HCT116 (cell line): ENCODE data around the gene FEM1B.

Experiments
- POLR2A ChIP-seq: IDR thresholded peaks from 2 replicates; pipeline ENCODE4 v1.7.0; 2011; ENCODE audit warnings: borderline replicate concordance; ENCODE audit not compliant: insufficient read depth, insufficient read length; ENCODE audit errors: extremely low read depth
- SRF ChIP-seq: IDR thresholded peaks from 2 replicates; pipeline ENCODE4 v1.6.1; 2012; ENCODE audit warnings: low read depth

GRCh38 chr15:68228971-68229385 is 48.6 kb upstream of the FEM1B start:
- no peak for TF ChIP-seq SRF
- no peak for TF ChIP-seq POLR2A
